ENCODE data around the gene FAM50B. TPM values are rescaled to one million over a fixed set of nuclear protein-coding genes. Genes with fewer than 3 reads are reported as not detected.

FAM50B gene
- total RNA-seq, 1 experiment from 2014 or later = 2.2 TPM

GRCh38 chr6:3819161-3820110, 29.7 kb upstream of the FAM50B start:
- peak; percentile 14 for DNase-seq (ENCODE audit: low read depth)

DNA sequence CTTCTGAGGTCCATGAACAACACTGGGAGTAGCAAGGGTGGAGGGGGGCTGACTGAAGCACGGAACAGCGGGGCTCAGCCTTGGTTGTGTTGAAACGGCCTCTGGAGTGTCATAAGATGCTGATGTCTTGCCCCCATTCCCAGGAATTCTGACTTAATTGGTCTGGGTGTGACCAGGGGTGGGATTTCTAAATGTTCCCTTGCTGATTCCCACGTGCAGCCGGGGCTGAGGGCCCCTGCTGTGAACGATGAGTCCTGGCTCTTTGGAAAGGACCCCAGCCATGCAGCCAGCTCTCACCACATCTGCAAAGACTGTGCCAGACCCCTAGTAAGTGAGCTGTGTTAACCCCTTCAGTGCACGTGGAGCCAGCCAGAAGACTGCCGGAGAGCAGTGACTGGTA, 28.6 kb upstream of the FAM50B start:
- DNase-seq (ENCODE audit: low read depth) = no peak

DNA sequence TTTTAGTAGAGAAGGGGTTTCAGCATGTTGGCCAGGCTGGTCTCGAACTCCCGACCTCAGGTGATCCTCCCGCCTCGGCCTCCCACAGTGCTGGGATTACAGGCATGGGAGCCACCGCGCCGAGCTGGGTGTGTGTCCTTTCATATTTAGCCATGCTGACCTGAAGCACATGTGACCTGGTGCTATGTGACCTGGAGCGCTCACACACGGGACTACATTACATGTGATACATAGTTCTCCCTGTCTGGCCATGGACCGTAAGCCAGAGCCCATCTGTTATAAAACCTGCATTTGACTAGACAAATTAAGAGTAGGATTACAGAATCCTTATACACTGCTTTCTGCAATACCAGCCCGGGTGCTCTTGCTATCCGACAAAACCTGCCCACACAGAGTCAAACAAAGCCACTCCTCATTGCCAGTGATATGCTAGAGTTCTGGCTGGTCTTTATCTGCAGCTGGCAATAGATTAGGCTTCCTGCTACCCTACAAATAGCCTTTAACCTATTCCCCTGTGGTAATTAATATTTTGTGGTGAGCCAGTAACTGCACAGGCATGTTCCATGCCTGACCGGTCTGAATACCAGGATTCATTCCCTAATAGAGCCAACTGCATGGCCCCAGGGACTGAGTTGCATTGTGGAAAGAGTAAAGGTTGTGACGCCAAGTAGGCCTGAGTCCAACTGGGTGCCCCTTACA, 26.3 kb upstream of the FAM50B start:
- peak; percentile 64 for DNase-seq (ENCODE audit: low read depth)

DNA sequence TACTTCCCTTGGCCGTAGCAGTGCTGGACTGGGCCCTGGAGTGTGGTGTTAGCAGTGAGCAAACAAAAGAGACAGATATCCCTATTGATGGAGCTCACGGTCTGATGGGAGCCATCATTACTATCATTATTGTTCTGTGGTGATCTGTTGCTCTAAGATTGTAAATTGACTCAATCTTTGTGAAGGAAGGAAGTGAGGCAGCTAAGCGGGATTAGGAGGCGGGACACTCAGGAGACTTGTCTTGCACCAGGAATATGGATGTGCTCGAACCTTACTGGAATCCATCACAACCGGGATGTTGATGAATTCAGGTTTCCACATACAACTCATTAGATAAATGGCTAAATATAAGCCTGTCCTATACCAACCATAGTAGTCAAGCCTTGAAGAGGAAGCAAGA, 25.5 kb upstream of the FAM50B start:
- DNase-seq (ENCODE audit: low read depth) = no peak

DNA sequence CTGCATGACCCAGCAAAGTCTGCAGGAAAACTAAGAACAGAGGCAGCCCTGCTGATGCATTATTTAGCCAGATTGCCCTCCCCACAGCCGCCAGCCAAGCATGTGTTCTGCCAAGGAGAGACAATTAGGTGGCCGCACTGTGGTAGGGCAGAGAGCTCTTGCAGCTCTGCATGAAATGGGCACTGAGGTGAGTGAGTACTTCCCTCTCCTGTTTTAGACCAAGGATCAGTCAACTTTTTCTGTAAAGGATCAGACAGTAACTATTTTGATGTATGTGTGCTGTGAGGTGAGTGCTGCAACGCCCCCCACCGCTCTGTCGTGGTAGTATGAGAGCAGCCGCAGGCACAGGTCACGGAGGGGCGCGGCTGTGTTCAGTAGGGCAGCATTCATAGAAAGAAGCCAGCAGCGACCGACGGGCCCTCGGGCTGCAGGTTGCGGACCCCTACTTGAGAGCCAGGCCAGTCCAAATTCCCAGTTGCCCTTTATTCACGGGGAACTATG, 23.8 kb upstream of the FAM50B start:
- DNase-seq (ENCODE audit: low read depth) = peak; percentile 71

- peak; percentile 98 for DNase-seq (ENCODE audit: low read depth)
Measured at GRCh38 chr6:3825851-3826581, 23.2 kb upstream of the FAM50B start.

DNA sequence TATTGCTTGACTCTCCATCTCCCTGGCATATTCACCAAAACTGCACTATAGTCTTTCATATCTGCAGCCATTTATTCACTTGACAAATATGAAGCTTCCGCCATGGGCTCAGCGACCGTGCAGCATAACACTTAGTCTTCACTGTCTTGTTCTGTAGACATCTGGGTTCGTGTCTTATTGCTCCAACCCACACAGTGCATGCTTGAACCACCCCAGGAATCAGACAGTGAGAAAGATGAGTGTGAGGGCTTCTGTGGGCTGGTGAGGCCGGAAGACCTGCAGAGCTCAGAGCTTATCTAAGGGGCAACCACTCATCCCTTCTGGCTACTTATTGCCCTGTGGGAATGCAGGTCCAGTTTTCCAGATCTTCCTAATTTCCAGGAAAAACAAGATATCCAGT, 19.9 kb upstream of the FAM50B start:
- no peak for DNase-seq (ENCODE audit: low read depth)

DNA sequence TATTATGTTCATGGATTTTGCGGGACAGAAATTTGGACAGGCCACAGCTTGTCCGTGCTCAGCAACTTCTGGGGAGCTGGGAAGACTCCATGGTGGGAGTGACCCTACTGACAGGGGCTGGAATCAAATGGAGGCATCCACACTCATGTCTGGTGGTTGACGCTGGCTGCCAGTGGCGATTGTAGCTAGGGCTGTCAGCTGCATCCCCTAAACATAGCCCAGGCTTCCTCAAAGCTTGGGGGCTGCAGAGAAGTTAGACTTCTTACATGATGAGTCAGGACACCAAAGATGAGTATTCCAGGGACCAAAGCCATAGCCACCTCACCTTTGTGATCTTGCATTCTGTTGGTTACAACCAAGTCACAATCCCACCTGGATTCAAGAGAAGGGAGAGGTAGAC, 18.4 kb upstream of the FAM50B start:
- DNase-seq (ENCODE audit: low read depth) = no peak

- DNase-seq (ENCODE audit: low read depth) = no peak
Measured at GRCh38 chr6:3831761-3832530, 17.2 kb upstream of the FAM50B start.

DNA sequence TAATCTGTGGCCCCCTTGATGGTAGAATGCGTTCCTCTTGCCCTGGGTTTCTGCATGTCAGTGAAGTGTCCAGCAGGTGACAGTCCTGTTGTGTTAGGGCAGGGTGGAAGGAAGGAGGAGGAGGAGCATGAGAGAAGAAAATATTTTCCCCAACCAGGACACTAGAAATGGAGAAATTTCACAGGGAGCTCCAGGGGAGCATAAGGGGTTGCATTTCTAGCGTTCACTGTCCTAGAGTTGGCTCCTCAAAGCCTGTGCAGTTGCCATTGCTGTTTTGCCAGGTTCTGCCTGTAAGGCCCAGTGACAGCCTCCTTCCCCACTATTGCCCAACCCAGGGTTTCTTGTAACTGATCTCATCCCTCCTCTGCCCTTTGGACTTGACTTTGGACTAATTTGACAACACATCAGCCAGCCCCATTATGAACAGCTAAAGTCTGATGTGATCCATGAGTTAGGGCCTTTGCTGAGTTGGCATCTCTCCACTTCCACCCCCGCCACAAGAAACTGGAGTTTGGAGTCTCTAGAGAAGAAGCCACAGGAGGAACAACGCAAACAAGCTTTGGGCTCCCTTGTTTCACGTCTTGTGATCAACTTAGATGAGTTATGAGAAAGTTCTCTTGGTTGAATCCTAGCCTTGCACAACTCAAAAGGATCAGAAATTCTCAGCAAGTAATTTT, 14.0 kb upstream of the FAM50B start:
- no peak for DNase-seq (ENCODE audit: low read depth)

GRCh38 chr6:3835785-3836184, 13.4 kb upstream of the FAM50B start:
- no peak for DNase-seq (ENCODE audit: low read depth)

- no peak for DNase-seq (ENCODE audit: low read depth)
Measured at GRCh38 chr6:3836566-3836965, 12.6 kb upstream of the FAM50B start.

DNA sequence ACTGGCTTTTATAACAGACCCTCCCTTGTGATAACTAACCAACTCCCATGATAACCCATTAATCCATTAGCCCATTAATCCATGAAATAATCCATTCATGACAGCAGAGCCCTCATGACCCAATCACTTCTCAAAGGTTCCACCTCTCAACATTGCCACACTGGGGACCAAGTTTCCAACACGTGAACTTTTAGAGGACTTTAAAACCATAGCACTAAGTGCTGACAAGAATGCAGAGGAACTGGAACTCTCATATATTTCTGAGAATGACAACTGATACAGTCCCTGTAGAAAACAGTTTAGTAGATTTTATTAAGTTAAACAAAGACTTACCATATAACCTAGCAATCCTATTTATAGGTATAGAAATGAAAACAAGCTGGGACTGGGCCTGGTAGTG, 11.4 kb upstream of the FAM50B start:
- DNase-seq (ENCODE audit: low read depth) = no peak

- peak; percentile 88 for DNase-seq (ENCODE audit: low read depth)
Measured at GRCh38 chr6:3838992-3839867, 9.9 kb upstream of the FAM50B start.

DNA sequence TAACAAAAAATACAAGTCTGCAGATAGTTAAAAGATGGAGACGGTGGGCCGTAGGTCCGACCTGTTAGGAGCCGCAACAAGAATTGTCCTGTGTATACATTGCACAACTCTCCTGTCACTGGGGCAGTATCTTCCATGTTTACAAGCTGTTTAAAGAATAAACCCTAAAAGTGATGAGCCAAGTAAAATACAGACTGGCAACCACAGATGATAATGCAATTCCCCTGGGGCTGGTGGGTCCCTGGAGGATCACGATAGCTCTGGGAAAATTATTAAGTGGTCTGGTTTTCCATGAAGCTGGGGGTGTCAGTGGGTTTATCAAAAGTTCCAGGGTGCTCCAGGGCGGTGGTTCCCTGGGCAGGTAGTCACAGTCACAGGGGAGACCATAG, 8.1 kb upstream of the FAM50B start:
- DNase-seq (ENCODE audit: low read depth) = peak; percentile 36

GRCh38 chr6:3841711-3842565, 7.2 kb upstream of the FAM50B start:
- DNase-seq (ENCODE audit: low read depth) = peak; percentile 89

GRCh38 chr6:3843379-3844096, 5.6 kb upstream of the FAM50B start:
- DNase-seq (ENCODE audit: low read depth) = peak; percentile 53

GRCh38 chr6:3844097-3844463, 5.1 kb upstream of the FAM50B start:
- peak; percentile 52 for DNase-seq (ENCODE audit: low read depth)
